HepG2 (cell line): ENCODE data around the gene ENO3. TPM values are rescaled to one million over a fixed set of nuclear protein-coding genes. Genes with fewer than 3 reads are reported as not detected.
A peak's percentile ranks its signal among the peaks of the same experiment; 100 is the strongest.

Source experiments
- CBX2 ChIP-seq, 2 experiments: fragments of 200-600 bp in 1 of 2; sonication (generic); formaldehyde crosslinking in 1 of 2; IDR thresholded peaks; 2 replicates each; pipeline versions ENCODE4 v1.7.0 to v1.8.1; 2018 to 2022; ENCODE audit warnings: low read depth in 2 of 2, low read length in 1 of 2, mild to moderate bottlenecking in 1 of 2, missing genetic modification reagents in 1 of 2
- CCAR2 ChIP-seq: fragments of 200-400 bp; formaldehyde crosslinking; optimal IDR thresholded peaks from 2 replicates; pipeline ENCODE3; 2018; ENCODE audit warnings: low read depth, mild to moderate bottlenecking, low read length, moderate library complexity
- CREB3 ChIP-seq: sonication (generic); formaldehyde crosslinking; IDR thresholded peaks from 2 replicates; pipeline ENCODE4 v1.5.0; 2020; ENCODE audit warnings: missing genetic modification reagents
- GATAD2A ChIP-seq: IDR thresholded peaks from 2 replicates; pipeline ENCODE4 v1.6.1; 2016
- GLI4 ChIP-seq: sonication (generic); formaldehyde crosslinking; IDR thresholded peaks from 2 replicates; pipeline ENCODE4 v1.5.1; 2020; ENCODE audit warnings: missing genetic modification reagents, mild to moderate bottlenecking, moderate library complexity, borderline replicate concordance
- GLMP ChIP-seq: sonication (generic); formaldehyde crosslinking; IDR thresholded peaks from 2 replicates; pipeline ENCODE4 v1.9.0; 2021; ENCODE audit warnings: missing genetic modification reagents, mild to moderate bottlenecking, borderline replicate concordance
- GTF3A ChIP-seq: sonication (generic); formaldehyde crosslinking; conservative IDR thresholded peaks from 2 replicates; pipeline ENCODE4 v1.4.0; 2020; ENCODE audit warnings: mild to moderate bottlenecking, missing genetic modification reagents
- LCORL ChIP-seq, 2 experiments: fragments of 450-650 bp in 1 of 2; sonication (generic) in 1 of 2; formaldehyde crosslinking in 1 of 2; IDR thresholded peaks; 2 replicates each; pipeline versions ENCODE4 v1.5.0 to v1.6.1; 2017 to 2020; ENCODE audit warnings: antibody characterized with exemption in 1 of 2, missing genetic modification reagents in 1 of 2
- MTA3 ChIP-seq: sonication (generic); formaldehyde crosslinking; IDR thresholded peaks from 2 replicates; pipeline ENCODE4 v1.4.0; 2020; ENCODE audit warnings: missing genetic modification reagents
- RAD51 ChIP-seq: fragments of 450-650 bp; IDR thresholded peaks from 2 replicates; pipeline ENCODE4 v1.6.1; 2016; ENCODE audit warnings: borderline replicate concordance
- SIN3B ChIP-seq: fragments of 150-350 bp; IDR thresholded peaks from 2 replicates; pipeline ENCODE4 v1.6.1; 2014; ENCODE audit warnings: low read length
- TARDBP ChIP-seq: sonication (generic); formaldehyde crosslinking; IDR thresholded peaks from 2 replicates; pipeline ENCODE4 v1.8.0; 2022; ENCODE audit warnings: mild to moderate bottlenecking, missing genetic modification reagents
- THAP11 ChIP-seq: IDR thresholded peaks from 2 replicates; pipeline ENCODE4 v1.6.1; 2016; ENCODE audit warnings: missing biosample characterization, missing genetic modification reagents
- ZMYM4 ChIP-seq: sonication (generic); formaldehyde crosslinking; IDR thresholded peaks from 2 replicates; pipeline ENCODE4 v1.8.1; 2023; ENCODE audit warnings: mild to moderate bottlenecking, missing genetic modification reagents
- ZNF251 ChIP-seq: sonication (generic); formaldehyde crosslinking; IDR thresholded peaks from 2 replicates; pipeline ENCODE4 v1.9.0; 2021; ENCODE audit warnings: mild to moderate bottlenecking, missing genetic modification reagents
- ZNF282 ChIP-seq: fragments of 450-650 bp; IDR thresholded peaks from 2 replicates; pipeline ENCODE4 v1.6.1; 2018; ENCODE audit not compliant: partially characterized antibody
- ZNF331 ChIP-seq: sonication (generic); formaldehyde crosslinking; IDR thresholded peaks from 2 replicates; pipeline ENCODE4 v1.4.0; 2020; ENCODE audit warnings: missing genetic modification reagents
- ZNF552 ChIP-seq: sonication (generic); formaldehyde crosslinking; IDR thresholded peaks from 2 replicates; pipeline ENCODE4 v1.9.0; 2022; ENCODE audit warnings: missing genetic modification reagents, mild to moderate bottlenecking, borderline replicate concordance
- ZNF7 ChIP-seq: IDR thresholded peaks from 2 replicates; pipeline ENCODE4 v1.6.1; 2016; ENCODE audit warnings: missing biosample characterization, missing genetic modification reagents
- ZNF720 ChIP-seq: sonication (generic); formaldehyde crosslinking; IDR thresholded peaks from 2 replicates; pipeline ENCODE4 v1.4.0; 2020; ENCODE audit warnings: missing genetic modification reagents
- ZNF766 ChIP-seq: sonication (generic); formaldehyde crosslinking; IDR thresholded peaks from 2 replicates; pipeline ENCODE4 v1.5.0; 2020; ENCODE audit warnings: missing genetic modification reagents, borderline replicate concordance
- ZNF781 ChIP-seq: sonication (generic); formaldehyde crosslinking; IDR thresholded peaks from 2 replicates; pipeline ENCODE4 v1.5.1; 2020; ENCODE audit warnings: borderline replicate concordance, mild to moderate bottlenecking, missing genetic modification reagents; ENCODE audit errors: not compliant biosample characterization
- polyA plus RNA-seq, 8 experiments: library from polyadenylated mRNA; depleted of rRNA in 3 of 8; stranded (reverse) in 7 of 8; unstranded in 1 of 8; fragments of >200 nt; fragmentation: Illumina TruSeq in 4 of 8; extraction: Trizol in 4 of 8; gene quantifications; 2 replicates each; pipeline versions ENCODE4 v1.2.1 to v1.2.3, GENCODE V29; 2011 to 2016; ENCODE audit warnings: low read depth in 4 of 8, missing spikeins in 1 of 8, mixed read lengths in 1 of 8; ENCODE audit not compliant: insufficient read depth in 1 of 8
- total RNA-seq, 5 experiments: library from RNA; depleted of rRNA; stranded (reverse); fragments of >200 nt; fragmentation: Illumina TruSeq; extraction: Trizol; gene quantifications; 2 replicates each; pipeline ENCODE4 v1.2.3, GENCODE V29; 2016; ENCODE audit warnings: low read depth in 1 of 5
- TF ChIP-seq, protein P1 (sequence below): IDR thresholded peaks from 2 replicates; pipeline ENCODE4 v1.6.1; 2016
- TF ChIP-seq, protein P2 (sequence below): IDR thresholded peaks from 2 replicates; pipeline ENCODE4 v1.6.1; 2018; ENCODE audit warnings: missing genetic modification reagents, mild to moderate bottlenecking, missing compliant biosample characterization
- TF ChIP-seq, protein P3 (sequence below): sonication (generic); formaldehyde crosslinking; IDR thresholded peaks from 2 replicates; pipeline ENCODE4 v1.5.0; 2020; ENCODE audit warnings: missing genetic modification reagents

ENO3 gene
- total and polyA plus RNA-seq, 2 of the 13 experiments (the other 11 are each of a cell fraction or from before 2014, with no cell fraction given) = 59.8 to 69.8 TPM

DNA sequence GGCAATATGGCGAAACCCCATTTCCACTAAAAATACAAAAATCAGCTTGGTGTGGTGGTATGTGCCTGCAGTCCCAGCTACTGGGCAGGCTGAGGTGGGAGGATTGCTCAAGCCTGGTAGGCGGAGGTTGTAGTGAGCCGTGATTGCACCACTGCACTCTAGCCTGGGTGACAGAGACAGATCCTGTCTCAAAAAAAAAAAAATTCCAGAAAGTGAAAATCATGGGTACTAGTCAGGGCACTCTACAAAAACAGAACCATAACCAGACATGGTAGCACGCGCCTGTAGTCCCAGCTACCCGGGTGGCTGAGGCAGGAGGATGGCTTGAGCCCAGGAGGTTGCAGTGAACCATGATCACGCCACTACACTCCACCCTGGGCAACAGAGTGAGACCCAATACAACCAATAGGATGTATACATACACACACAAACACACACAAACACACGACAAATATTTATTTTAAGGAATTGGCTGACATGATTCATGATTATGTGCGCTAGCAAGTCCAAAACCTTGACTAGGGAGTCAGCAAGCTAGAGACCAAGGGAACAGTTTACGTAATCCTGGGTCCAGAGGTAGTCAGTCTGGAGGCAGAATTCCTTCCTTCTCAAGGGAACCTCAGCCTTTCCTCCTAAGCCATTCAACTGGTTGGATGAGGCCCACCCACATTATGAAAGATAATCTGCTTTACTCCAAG, 30.4 kb upstream of the ENO3 start (continued):
- TF ChIP-seq ZNF7 (CRISPR knock-in tag) (no peak), ZNF552 (no peak), SIN3B (no peak), ZNF251 (CRISPR knock-in tag) (no peak), ZNF720 (CRISPR knock-in tag) (no peak), GATAD2A (CRISPR knock-in tag) (no peak; the same call in 1 of the 2 replicates), THAP11 (CRISPR knock-in tag) (no peak), GLI4 (CRISPR knock-in tag) (0 out of 2 replicates have a peak, but pooled peaks have one; percentile 30), LCORL (IDR thresholded peaks at IDR 0.05) (no peak), LCORL (CRISPR knock-in tag; IDR thresholded peaks at IDR 0.05) (peak; percentile 66; the same call in 1 of the 2 replicates), CREB3 (CRISPR knock-in tag) (no peak), CBX2 (IDR thresholded peaks at IDR 0.05; ENCODE audit: low read depth, low read length) (no peak), CBX2 (CRISPR knock-in tag; IDR thresholded peaks at IDR 0.05; ENCODE audit: low read depth) (no peak), GTF3A (CRISPR knock-in tag) (no peak), CCAR2 (no peak), ZNF331 (CRISPR knock-in tag) (no peak; the same call in 1 of the 2 replicates), TARDBP (CRISPR knock-in tag) (0 out of 2 replicates have a peak, but pooled peaks have one; percentile 32), MTA3 (no peak), RAD51 (no peak), ZNF781 (CRISPR knock-in tag) (no peak), ZMYM4 (no peak), ZNF766 (CRISPR knock-in tag) (0 out of 2 replicates have a peak, but pooled peaks have one; percentile 34), ZNF282 (no peak), GLMP (CRISPR knock-in tag) (no peak)
- TF ChIP-seq, protein P1, sequence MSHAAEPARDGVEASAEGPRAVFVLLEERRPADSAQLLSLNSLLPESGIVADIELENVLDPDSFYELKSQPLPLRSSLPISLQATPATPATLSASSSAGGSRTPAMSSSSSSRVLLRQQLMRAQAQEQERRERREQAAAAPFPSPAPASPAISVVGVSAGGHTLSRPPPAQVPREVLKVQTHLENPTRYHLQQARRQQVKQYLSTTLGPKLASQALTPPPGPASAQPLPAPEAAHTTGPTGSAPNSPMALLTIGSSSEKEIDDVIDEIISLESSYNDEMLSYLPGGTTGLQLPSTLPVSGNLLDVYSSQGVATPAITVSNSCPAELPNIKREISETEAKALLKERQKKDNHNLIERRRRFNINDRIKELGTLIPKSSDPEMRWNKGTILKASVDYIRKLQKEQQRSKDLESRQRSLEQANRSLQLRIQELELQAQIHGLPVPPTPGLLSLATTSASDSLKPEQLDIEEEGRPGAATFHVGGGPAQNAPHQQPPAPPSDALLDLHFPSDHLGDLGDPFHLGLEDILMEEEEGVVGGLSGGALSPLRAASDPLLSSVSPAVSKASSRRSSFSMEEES (CRISPR knock-in tag) = no peak
- TF ChIP-seq, protein P2, sequence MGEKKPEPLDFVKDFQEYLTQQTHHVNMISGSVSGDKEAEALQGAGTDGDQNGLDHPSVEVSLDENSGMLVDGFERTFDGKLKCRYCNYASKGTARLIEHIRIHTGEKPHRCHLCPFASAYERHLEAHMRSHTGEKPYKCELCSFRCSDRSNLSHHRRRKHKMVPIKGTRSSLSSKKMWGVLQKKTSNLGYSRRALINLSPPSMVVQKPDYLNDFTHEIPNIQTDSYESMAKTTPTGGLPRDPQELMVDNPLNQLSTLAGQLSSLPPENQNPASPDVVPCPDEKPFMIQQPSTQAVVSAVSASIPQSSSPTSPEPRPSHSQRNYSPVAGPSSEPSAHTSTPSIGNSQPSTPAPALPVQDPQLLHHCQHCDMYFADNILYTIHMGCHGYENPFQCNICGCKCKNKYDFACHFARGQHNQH (CRISPR knock-in tag) = 0 out of 2 replicates have a peak, but pooled peaks have one; percentile 23
- TF ChIP-seq, protein P3, sequence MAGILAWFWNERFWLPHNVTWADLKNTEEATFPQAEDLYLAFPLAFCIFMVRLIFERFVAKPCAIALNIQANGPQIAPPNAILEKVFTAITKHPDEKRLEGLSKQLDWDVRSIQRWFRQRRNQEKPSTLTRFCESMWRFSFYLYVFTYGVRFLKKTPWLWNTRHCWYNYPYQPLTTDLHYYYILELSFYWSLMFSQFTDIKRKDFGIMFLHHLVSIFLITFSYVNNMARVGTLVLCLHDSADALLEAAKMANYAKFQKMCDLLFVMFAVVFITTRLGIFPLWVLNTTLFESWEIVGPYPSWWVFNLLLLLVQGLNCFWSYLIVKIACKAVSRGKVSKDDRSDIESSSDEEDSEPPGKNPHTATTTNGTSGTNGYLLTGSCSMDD (CRISPR knock-in tag) = no peak
